ENCODE data around the gene XPO6. TPM values are rescaled to one million over a fixed set of nuclear protein-coding genes. Genes with fewer than 3 reads are reported as not detected.

XPO6 gene
- total RNA-seq, 1 experiment from 2014 or later, result 124 TPM

- no peaks in the 10 kb centered on the region for H3K4me1 ChIP-seq (ENCODE audit: insufficient read depth, low read length)
- no peaks in the 10 kb centered on the region for H3K9me3 ChIP-seq (ENCODE audit: control insufficient read depth, low read depth, low read length)
- Mint-ChIP-seq H3K27ac (no peak overlapping the region; a peak in 1 of 7 replicates), H3K4me1 (no peaks in the 10 kb centered on the region), H3K9me3 (no peaks in the 10 kb centered on the region), H3K36me3 (ENCODE audit: insufficient read depth in 1 of 3, low read depth in 3 of 3) (peaks cover 54 to 97% (median 89%) of the 10 kb centered on the region in 3 experiments), H3K4me3 (no peak overlapping the region), H3K27me3 (ENCODE audit: low read depth) (no peaks in the 10 kb centered on the region)
- H3K79me2 ChIP-seq (ENCODE audit: insufficient read depth, low read length), result no peaks in the 10 kb centered on the region
- no peak overlapping the region for H2BK12ac ChIP-seq (ENCODE audit: insufficient read length, low read depth, low read length)
- no peak overlapping the region for H4K8ac ChIP-seq (replicated peaks; ENCODE audit: insufficient read length, low read depth, low read length)
- no peak overlapping the region for H3T11ph ChIP-seq (ENCODE audit: low read length)
- H3K56ac ChIP-seq (ENCODE audit: insufficient read length, low read depth, low read length), result no peak overlapping the region
- no peaks in the 10 kb centered on the region for H3K23me2 ChIP-seq (ENCODE audit: insufficient read length, low read depth, low read length, poor library complexity, severe bottlenecking)
- H2BK20ac ChIP-seq (ENCODE audit: low read depth, low read length, poor library complexity, severe bottlenecking), result no peak overlapping the region
- no peak for DNase-seq
- no peak overlapping the region for H3K23ac ChIP-seq (ENCODE audit: insufficient read length, low read depth, low read length)
- no peak overlapping the region for H2BK120ac ChIP-seq (ENCODE audit: low read depth, low read length, poor library complexity, severe bottlenecking)
- H4K5ac ChIP-seq (ENCODE audit: insufficient read length, low read depth, low read length), result no peak overlapping the region
- no peak overlapping the region for H3K27ac ChIP-seq (ENCODE audit: insufficient read length, low read depth, low read length)
- no peaks in the 10 kb centered on the region for H3K27me3 ChIP-seq (ENCODE audit: insufficient read depth, low read length)
- H4K20me1 ChIP-seq (ENCODE audit: control insufficient read depth, insufficient read depth, insufficient read length), result no peaks in the 10 kb centered on the region
- H3K14ac ChIP-seq (ENCODE audit: insufficient read depth, low read length), result no peak overlapping the region
- H3K4me2 ChIP-seq (ENCODE audit: insufficient read depth, insufficient read length, low read length), result no peak overlapping the region
- no peak overlapping the region for H2AFZ ChIP-seq (ENCODE audit: low read length)
- H3K18ac ChIP-seq (ENCODE audit: insufficient read length, low read depth, low read length), result no peak overlapping the region
- no peak overlapping the region for H3K4ac ChIP-seq (ENCODE audit: low read depth, low read length)
- no peaks in the 10 kb centered on the region for H3K79me1 ChIP-seq (ENCODE audit: insufficient read depth, low read depth, low read length, poor library complexity, severe bottlenecking)
- no peak overlapping the region for H2AK5ac ChIP-seq (ENCODE audit: insufficient read length, low read length)
- WGBS (ENCODE audit: extremely low coverage, insufficient read length, low lambda C conversion rate), result no CpG with 5 or more reads among the region's 5 CpGs
- no peak overlapping the region for H3K9ac ChIP-seq (ENCODE audit: extremely low read depth, insufficient read length, low read length)
- TF ChIP-seq CTCF (conservative IDR thresholded peaks at IDR 0.05), result no peak
- no peak overlapping the region for H4K91ac ChIP-seq (ENCODE audit: insufficient read length, low read depth, low read length)
- H2BK15ac ChIP-seq (ENCODE audit: low read depth, low read length), result no peak overlapping the region
- H2BK5ac ChIP-seq (ENCODE audit: insufficient read length, low read length), result no peak overlapping the region
Measured at GRCh38 chr16:28106467-28107215, 105.1 kb downstream of the XPO6 start.

All from H9 (cell line).